Stimulated activated CD4-positive, alpha-beta T cell treated with anti-CD3 and anti-CD28 coated beads, Interleukin-1b, Interleukin-23, amount 100 ng/mL, for 4 hours (primary cell): ENCODE data around the gene RASAL2.
"Not testable (repeated sequence)": the region's sequence is repeated elsewhere in the genome, so short reads cannot be mapped to it uniquely, and the experiment has no call there.

ENCODE experiments used
- DNase-seq, 2 donors: peaks; one replicate each; pipeline ENCODE4 v3.0.0-alpha.2; 2020; ENCODE audit warnings: low read depth in 2 of 2

The RASAL2 gene

DNA sequence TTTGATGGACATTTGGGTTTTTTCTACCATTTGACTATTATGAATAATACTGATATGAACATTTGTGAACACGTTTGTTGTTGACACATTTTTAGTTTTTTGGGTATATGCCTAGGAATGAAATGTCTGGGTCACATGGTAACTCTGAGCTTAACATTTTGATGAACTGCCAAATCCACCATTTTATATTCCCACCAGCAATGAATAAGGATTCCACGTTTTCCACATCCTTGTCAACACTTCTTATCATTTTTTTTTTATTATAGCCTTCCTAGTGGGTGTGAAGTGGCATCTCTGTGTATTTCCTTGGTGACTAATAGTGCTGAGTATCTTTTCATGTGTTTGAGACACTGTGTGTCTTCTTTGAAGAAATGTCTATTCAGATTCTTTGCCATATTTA, 67.6 kb downstream of the RASAL2 start:
- DNase-seq, result no peak

DNA sequence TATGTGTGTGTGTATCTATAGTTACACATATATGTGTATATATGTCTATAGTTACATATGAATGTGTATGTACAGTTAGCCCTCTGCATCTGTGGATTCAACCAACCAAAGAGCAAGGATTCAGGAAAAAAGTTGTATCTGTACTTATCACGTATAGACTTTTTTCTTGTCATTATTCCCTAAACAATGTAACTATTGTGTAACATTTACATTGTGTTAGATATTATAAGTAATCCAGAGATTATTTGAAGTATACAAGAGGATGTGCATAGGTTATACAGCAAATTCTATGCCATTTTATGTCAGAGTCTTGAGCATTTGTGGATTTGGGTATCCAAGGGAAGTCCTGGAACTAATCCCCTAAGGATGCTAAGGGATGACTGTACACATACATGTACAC, 71.3 kb downstream of the RASAL2 start:
- no peak for DNase-seq

DNA sequence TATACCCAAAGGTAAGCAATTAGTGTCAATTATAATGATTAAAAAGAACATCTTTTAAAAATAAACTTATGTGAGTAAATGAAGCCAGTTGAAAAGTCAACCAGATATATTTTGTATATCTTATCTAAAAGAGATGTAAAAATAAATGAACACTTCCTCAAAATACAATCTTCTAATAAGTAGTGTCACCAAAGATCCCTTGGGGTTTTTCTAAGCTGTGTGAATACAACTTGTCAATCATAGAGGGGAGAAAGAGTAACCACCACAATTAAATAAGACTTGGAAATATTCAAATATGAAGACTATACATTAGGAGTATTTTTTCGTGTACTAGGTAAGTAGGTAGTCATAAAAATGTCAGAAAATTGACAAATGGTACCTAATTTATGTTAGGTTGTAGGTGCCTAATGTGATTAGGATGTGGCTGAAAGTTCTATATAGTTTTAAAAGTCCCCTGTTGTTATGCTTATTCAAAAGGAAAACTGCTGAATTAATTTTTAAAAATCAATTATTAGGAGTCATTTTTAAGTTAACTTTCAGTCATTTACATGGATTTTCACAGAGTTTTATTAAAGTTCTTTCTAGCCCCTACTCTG, 72.6 kb downstream of the RASAL2 start:
- DNase-seq, result no peak

DNA sequence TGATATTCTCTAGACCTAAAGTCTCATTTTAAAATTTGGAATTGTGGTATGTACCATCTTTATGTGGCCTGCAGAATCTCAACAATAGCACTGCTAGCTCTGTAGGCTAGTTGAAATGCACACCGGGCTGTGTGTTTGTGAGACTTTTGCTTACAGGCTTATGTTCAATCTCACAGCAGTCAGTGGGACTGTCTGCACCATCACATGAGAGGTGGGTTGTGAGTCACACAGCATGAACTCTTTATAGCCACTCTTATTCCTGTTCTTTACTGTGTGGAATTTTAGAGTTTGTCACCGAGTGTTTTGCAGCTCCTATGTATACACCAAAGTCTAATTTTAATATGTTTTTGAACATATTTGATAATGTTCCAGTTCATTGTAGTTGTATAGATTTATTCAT, 74.6 kb downstream of the RASAL2 start:
- no peak for DNase-seq

DNA sequence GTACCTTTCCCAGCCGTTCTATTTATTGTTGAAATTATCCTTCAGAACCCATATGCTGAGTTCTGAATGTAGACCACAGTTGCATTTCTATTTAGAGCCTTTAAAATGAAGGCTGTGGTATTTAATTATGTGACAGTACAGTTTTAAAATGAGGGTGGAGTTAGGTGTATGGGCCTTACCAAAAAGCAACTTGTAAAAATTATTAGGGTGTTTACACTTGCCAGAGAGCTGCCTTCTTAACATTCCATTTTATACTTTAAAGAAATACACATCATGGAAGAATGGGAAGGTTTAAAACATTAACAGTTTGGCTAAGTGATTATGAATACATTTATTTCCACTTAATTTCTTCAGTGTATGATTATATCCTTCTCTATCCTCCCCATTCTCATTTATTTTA, 75.7 kb downstream of the RASAL2 start:
- DNase-seq, result no peak

DNA sequence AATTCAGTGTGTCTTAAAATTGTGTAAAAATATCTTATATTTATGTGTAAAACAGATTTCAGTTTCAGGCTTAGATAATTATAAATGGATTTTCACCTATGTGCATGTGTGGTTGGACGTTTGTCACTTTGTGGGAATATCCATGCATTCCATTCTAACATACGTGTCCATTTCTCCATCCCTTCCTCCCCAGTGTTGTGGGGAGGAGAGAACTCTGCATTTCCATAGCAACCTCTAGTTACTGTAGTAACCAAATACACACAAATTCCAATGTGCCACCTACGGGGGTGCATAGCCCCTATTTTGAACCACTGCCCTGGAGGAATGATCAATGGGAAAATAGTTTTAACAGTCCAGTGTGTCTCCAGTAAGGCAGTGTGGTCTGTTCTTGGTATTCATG, 79.0 kb downstream of the RASAL2 start:
- no peak for DNase-seq

DNA sequence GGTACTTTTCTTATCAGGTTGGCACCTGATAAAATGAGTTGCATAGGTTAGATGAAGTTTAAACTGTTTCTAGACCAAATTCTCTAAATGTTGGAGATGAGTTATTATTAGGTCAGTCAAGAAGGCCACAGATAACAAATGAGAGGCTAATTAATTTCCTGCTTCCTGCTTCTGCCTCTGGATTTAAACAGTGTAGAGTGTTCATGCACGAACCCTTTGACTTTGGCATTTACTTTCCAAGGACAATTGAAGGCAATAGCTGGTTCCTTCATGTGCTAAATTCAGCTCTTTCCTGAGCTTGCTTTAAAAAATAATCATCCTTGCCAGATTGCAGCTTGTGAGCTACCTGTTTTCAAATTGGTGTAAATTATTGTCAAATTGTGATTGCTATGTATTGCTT, 80.6 kb downstream of the RASAL2 start:
- no peak for DNase-seq

DNA sequence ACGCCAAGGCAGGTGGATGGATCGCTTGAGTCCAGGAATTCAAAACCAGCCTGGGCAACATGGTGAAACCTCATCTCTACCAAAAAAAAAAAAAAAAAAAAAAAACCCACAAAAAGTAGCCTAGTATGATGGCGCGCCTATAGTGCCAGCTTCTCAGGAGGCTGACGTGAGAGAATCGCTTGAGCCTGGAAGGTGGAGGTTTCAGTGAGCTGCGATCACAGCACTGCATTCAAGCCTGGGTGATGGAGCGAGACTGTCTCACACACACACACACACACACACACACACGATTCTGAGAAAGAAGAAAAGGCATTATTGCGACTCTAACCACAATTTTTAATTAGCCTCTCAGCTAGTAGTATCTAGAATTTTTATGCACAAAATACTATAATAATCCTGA, 86.5 kb downstream of the RASAL2 start:
- DNase-seq, result no peak

DNA sequence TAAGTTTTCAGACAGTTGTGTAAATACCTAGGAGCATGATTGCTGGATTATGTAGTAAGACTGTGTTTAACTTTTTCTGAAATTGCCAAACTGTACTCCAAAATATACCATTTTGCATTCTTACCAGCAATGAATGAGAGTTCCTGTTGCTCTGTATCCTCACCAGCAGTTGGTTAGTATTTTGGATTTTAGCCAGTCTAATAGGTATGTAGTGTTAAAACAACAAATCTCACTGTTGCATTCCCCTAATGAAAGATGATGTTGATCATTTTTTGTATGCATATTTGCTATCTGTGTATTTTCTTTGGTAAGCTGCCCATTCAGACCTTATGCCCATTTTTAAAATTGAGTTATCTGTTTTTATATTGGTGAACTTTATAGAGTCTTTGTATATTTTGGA, 89.9 kb downstream of the RASAL2 start:
- DNase-seq, result no peak

DNA sequence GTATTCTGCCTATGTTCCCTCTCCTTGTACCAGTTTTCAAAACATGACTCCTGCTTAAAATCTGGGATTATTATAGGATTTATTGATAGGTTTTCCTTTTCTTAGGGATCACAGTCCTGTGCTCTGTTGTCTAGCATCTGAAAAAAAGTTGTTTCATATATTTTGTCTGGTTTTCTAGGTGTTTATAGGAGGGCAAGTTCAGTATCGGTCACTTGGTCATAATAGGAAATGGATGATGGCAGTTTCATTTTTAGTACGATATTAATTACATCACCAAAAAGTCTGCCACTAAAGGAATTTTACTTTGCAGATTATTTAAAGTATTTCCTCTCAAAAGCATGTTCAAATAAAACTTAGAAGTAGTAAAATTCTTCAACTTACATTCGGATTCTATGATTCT, 94.4 kb downstream of the RASAL2 start:
- DNase-seq, result no peak

DNA sequence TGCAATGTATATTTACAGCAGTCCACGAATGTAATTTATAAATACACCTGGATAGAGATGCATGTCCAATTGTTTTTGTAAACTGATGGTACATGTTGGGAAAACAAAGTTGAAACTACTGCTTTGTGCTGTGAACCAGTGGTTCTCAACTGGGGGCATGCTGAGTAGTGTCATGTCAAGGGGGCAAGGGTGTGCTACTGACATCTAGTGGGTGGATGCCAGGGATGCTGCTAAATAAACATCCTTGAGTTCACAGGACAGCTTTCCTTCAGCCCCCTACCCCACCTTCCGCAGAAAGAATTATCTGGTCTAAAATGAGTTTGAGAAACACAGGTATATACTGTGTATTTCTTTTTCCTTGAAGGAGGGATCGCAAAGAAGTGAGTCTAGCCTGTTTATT, 95.9 kb downstream of the RASAL2 start:
- DNase-seq, result no peak

DNA sequence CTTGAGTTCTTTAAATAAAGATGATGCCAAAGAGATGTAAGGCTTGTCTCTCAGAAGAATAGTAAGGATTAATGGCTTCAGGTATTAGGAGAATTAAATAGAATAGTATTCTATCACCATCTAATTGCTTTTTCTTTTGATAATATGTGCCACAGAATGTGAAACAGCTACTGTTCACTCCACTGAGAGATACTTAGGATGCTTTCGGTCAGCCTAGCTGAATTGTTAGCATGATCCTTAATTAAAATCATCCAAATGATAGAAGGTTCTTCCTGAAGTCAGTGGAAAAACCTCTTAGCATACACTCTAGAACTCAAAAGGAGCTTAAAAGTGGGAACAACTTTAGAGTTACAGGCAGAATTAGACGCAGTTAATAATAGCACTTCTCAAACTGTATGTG, 97.0 kb downstream of the RASAL2 start:
- no peak for DNase-seq

DNA sequence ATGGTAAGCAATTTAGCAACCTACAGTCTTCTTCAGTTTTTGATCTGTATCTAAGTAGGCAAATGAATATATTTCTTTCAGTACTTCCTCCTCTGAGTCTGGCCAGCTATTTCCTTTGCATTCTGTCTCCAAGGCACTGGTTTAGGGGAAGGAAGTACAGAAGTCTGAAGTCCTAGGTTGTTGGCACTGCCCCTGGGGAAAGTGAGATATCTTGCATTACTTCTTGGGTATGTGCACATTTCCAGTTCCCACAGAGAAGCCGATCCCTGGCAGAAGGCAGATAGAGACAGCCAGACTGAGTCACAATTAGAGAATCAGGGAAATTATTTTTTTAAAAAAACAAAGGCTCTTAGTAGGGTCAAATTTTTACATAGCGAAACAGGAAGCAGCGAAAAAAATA, 98.8 kb downstream of the RASAL2 start:
- no peak for DNase-seq

DNA sequence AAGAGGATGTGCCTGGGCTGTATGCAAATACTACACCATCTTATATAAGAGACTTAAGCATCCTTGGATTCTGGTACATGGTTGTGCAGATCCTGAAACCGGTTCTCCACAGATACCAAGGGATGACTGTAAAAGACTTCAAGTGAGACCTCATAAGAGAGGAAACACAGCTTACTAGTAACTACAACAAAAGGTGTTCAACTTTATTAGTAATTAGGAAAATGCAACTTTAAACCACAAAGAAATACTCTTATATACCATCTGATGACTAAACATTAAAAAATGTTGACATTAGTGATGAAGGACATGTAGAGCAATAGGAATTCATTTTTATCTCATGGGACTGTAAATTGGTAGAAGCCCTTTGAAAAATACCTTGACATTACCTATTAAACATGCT, 102.7 kb downstream of the RASAL2 start:
- no peak for DNase-seq

DNA sequence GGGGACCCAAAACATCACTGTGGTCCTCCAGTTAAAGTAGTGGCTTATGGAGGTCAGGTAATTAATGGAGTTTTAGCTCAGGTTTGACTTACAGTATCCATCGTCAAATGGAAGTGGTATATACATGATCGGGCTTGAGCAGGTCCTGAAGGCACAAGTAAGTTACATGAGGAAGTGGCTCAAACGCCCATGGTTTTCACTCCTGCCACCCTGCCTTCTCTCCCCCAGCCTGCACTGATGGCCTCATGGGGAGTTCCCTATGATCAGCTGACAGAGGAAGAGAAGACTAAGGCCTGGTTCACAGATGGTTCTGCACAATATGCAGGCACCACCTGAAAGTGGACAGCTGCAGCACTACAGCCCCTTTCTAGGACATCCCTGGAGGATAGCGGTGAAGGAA, 108.2 kb downstream of the RASAL2 start:
- not testable (repeated sequence) for DNase-seq

DNA sequence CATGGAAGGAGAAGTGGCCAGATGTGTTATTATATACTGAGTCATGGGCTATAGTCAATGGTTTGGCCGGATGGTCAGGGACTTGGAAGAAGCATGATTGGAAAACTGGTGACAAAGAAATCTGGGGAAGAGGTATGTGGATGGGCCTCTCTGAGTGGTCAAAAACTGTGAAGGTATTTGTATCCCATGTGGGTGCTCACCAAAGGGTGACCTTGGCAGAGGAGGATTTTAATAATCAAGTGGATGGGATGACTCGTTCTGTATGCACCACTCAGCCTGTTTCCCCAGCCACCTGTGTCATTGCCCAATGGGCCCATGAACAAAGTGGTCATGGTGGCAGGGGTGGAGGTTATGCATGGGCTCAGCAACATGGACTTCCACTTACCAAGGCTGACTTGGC, 108.6 kb downstream of the RASAL2 start:
- not testable (repeated sequence) for DNase-seq

DNA sequence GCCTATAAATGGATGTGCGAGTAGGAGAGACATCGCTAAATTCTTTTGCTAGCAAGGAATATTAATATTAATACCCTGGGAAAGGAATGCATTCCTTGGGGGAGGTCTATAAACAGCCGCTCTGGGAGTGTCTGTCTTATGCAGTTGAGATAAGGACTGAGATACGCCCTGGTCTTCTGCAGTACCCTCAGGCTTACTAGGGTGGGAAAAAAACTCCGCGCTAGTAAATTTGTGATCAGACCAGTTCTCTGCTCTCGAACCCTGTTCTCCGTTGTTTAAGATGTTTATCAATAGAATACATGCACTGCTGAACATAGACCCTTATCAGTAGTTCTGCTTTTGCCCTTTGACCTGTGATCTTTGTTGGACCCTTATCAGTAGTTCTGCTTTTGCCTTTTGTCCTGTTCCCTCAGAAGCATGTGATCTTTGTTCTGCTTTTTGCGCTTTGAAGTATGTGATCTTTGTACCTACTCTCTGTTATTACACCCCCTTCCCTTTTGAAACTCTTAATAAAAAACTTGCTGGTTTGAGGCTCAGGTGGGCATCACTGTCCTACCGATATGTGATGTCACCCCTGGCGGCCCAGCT, 114.5 kb downstream of the RASAL2 start:
- DNase-seq, result not testable (repeated sequence)

DNA sequence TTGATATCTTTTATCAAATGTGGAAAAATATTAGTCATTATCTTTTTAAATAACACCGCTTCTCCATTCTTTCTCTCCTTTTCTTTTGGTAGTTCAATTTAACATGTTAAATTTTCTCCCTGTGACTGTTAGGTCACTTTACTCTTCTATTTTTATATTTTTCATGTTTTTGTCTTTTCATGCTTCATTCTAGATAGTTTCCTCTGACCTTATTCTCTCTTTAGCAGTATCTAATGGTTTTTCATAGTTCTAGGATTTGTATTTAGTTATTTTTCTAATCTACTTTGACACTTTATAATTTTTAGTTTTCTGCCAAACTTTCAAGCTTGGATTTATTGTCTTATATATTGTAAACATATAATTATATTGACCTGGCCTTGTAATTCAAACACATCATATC, 116.0 kb downstream of the RASAL2 start:
- DNase-seq, result no peak

DNA sequence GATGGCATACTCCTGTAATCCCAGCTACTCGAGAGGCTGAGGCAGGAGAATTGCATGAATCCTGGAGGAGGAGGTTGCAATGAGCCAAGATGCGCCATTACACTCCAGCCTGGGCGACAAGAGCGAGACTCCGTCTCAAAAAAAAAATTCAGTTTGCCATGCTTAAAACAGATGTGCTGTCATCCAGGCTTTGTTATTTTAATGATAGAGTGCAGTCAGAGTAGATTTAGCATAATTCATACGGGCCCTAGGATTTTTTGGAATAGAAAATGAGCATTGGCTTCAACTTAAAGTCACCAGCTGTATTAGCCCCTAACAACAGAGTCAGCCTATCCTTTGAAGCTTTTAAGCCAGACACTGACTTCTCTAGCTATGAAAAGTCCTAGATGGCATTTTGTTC, 124.6 kb downstream of the RASAL2 start:
- no peak for DNase-seq

DNA sequence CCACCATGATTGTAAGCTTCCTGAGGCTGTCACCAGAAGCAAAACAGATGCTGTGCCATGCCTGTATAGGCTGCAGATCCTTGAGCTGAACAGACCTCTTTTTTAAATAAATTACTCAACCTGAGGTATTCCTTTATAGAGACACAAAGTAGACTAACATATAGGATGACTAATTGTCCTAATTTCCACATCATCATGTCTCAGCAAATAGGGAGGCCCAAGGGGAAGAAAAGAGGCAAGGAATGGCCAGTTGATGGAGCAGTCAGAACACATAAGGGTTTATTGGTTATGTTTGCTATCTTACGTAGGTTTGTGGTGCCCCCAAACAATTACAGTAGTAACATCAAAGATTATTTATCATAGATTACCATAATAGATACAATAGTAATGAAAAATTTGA, 126.2 kb downstream of the RASAL2 start:
- no peak for DNase-seq

DNA sequence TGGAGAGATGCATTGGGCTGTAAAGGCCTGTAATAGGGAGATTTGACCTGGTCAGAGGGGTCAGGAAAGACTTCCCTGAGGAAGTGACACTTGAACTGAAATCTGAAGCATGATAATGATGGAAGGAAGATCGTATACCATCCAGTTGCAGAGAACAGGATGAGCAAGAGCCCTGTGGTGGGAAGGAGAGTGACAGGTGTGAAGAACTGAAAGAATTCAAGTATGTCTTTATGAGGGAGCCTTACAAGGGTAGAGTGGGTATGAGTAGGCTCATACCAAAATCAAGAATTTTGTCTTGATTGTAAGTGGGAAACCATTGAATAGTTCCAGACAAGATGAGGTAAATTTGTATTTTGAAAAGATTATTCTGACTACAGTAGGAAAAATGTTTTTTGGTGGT, 129.4 kb downstream of the RASAL2 start:
- DNase-seq, result no peak

DNA sequence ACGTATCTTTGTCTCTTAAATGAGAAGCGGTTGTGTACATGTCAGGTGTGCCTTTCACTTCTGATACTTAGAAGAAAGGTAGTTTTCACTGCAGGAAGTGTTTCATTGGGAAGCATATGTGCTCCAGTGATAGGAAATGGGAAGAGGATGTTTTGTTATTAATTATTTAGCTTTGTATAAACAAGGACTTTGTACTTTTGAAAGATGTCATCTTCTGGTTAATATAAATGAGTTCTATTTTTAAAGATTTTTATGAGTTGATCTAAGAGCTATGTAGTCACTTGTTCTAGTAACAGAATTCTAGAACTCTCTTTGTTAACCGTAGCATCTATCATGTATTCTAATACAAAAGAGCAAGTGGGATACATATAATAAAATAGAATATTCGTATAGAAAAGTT, 130.5 kb downstream of the RASAL2 start:
- DNase-seq, result no peak

DNA sequence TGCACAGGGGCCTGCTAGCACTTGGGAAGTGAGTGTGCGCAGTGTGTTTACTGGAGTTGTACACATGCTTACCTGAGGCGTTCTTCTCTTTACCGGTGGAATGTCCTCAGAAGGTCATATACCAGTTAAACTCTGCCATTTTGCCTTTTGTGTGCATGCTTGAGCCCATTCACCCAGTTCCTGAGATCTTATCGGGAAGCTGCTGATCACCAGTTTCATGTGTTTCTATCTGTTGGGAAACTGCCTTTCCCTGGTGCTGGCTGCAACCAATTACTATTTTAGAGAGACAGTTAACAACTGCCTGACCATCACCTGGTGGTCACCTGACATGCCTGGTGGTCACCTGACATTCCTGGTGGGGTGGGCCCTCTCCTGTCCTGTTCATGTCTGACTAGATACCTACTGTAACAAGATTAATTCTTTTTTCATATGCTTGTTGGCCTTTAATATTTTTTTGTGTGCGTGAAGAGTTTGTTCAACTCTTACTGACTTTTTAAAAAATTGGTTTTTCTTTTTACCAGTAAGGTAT, 137.0 kb downstream of the RASAL2 start:
- DNase-seq, result no peak

DNA sequence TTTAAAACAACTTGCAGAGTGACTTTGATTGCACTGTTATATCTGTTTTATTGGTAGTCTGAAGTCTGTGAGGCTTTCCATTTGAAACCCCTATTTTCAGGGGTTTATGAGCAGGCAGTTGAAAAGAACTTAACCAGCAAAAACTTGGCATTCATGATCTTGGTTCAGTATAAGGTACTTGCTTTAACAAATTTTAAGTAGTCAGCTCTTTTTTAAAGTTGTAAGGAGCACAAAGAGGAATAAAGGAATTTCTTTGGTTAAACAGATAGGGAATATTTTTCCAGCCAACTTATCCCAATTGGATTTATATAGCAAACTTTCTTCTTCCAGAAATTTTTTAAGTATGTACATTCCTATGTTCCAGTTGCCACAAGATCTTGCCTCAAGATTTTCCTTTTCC, 138.2 kb downstream of the RASAL2 start:
- no peak for DNase-seq
